Gastrocnemius medialis (tissue), 4 donors: ENCODE results near the gene MYO6. TPM values are rescaled to one million over a fixed set of nuclear protein-coding genes. Genes with fewer than 3 reads are reported as not detected.
"Not testable (repeated sequence)": the region's sequence is repeated elsewhere in the genome, so short reads cannot be mapped to it uniquely, and the experiment has no call there.

Experiments used
- ATAC-seq, 2 donors: fragments of 150-250 bp; one replicate each; pipeline ENCODE4 v1.9.1; 2016
- DNase-seq, 2 donors: peaks; one replicate each; pipeline ENCODE4 v3.0.0-alpha.2; 2019
- H3K27ac ChIP-seq, 4 donors: fragments of 200-600 bp; sonication (generic); 1 replicate in 1 of 4; 2 replicates in 3 of 4; pipeline ENCODE4 v1.5.1; 2016 to 2018; ENCODE audit warnings: mild to moderate bottlenecking in 2 of 4, moderate library complexity in 1 of 4
- H3K27me3 ChIP-seq, 3 donors: fragments of 200-600 bp; sonication (generic) in 2 of 3; 1 replicate in 1 of 3; 2 replicates in 2 of 3; pipeline versions ENCODE4 v1.5.1 to v1.6.0; 2016 to 2019; ENCODE audit warnings: mild to moderate bottlenecking in 1 of 3, moderate library complexity in 1 of 3
- H3K36me3 ChIP-seq, 2 donors: fragments of 200-600 bp; sonication (generic) in 1 of 2; one replicate each; pipeline ENCODE4 v1.5.1; 2017 to 2018
- H3K4me1 ChIP-seq, 2 donors: fragments of 200-600 bp; sonication (generic) in 1 of 2; one replicate each; pipeline ENCODE4 v1.5.1; 2016 to 2017; ENCODE audit warnings: mild to moderate bottlenecking in 2 of 2
- H3K4me3 ChIP-seq, 4 donors: fragments of 200-600 bp; sonication (generic) in 3 of 4; 1 replicate in 1 of 4; 2 replicates in 3 of 4; pipeline ENCODE4 v1.5.1; 2016 to 2019; ENCODE audit warnings: mild to moderate bottlenecking in 2 of 4
- H3K9me3 ChIP-seq, 3 donors: fragments of 200-600 bp; sonication (generic) in 2 of 3; 1 replicate in 1 of 3; 2 replicates in 2 of 3; pipeline ENCODE4 v1.5.1; 2016 to 2019
- POLR2A ChIP-seq, 2 donors: fragments of 450-650 bp; IDR thresholded peaks; one replicate each; pipeline ENCODE4 v1.6.1; 2017; ENCODE audit warnings: antibody characterized with exemption in 2 of 2, mild to moderate bottlenecking in 2 of 2, moderate library complexity in 2 of 2
- in situ Hi-C, 4 donors: fragments of 200-750 bp; cut with MboI; loops; one replicate each; pipeline versions ENCODE4 v1.15.0 to v1.8.0; 2017; ENCODE audit warnings: low sequenced_read_pairs in 4 of 4
- intact Hi-C: fragments of 100-400 bp; cut with DNase I; formaldehyde crosslinking; loops from one replicate; pipeline ENCODE4 v1.15.1; 2023; ENCODE audit warnings: low total_unique reads
- total RNA-seq, 4 donors: library from RNA; depleted of rRNA; stranded (reverse); fragments of >200 nt; gene quantifications; one replicate each; pipeline versions ENCODE4 v1.1.0 to v1.2.3, GENCODE V29; 2016
- TF ChIP-seq, protein P1 (sequence below), 5 experiments: fragments of 450-650 bp in 3 of 5; fragments of 200-600 bp in 2 of 5; sonication (generic) in 2 of 5; IDR thresholded peaks in 4 of 5; conservative IDR thresholded peaks in 1 of 5; 1 replicate in 4 of 5; 2 replicates in 1 of 5; pipeline ENCODE4 v1.5.1; 2016 to 2019; ENCODE audit warnings: antibody characterized with exemption in 5 of 5, mild to moderate bottlenecking in 3 of 5, moderate library complexity in 3 of 5

MYO6 gene
- total RNA-seq, 4 donors from 2014 or later, result 1.6 to 7.9 (median 4.2) TPM

DNA sequence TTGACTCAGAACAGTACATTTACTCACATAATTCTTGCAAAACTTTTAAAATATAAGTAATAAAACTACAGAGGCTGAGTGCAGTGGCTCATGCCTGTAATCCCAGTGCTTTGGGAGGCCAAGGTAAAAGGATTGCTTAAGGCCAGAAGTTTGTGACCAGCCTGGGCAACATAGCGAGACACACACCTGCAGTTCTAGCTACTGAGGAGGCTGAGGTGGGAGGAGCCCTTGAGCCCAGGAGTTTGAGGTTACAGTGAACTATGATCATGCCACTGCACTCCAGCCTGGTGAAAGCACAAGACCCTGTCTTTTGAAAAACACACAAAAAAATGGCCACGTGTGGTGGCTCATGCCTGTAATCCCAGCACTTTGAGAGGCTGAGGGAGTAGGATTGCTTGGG, 21.8 kb upstream of the MYO6 start:
- ATAC-seq (no peak), DNase-seq (no peak)
- H3K27me3 ChIP-seq, result no peaks in the 10 kb centered on the region
- no peaks in the 10 kb centered on the region for H3K9me3 ChIP-seq
- no peaks in the 10 kb centered on the region for H3K36me3 ChIP-seq
- H3K4me1 ChIP-seq, result no peaks in the 10 kb centered on the region
- no peak overlapping the region for H3K27ac ChIP-seq
- H3K4me3 ChIP-seq, result no peak overlapping the region
- in situ Hi-C loops (no loop called here), intact Hi-C loops (no loop called here)
- TF ChIP-seq POLR2A (IDR thresholded peaks at IDR 0.05), result no peak
- TF ChIP-seq, protein P1, sequence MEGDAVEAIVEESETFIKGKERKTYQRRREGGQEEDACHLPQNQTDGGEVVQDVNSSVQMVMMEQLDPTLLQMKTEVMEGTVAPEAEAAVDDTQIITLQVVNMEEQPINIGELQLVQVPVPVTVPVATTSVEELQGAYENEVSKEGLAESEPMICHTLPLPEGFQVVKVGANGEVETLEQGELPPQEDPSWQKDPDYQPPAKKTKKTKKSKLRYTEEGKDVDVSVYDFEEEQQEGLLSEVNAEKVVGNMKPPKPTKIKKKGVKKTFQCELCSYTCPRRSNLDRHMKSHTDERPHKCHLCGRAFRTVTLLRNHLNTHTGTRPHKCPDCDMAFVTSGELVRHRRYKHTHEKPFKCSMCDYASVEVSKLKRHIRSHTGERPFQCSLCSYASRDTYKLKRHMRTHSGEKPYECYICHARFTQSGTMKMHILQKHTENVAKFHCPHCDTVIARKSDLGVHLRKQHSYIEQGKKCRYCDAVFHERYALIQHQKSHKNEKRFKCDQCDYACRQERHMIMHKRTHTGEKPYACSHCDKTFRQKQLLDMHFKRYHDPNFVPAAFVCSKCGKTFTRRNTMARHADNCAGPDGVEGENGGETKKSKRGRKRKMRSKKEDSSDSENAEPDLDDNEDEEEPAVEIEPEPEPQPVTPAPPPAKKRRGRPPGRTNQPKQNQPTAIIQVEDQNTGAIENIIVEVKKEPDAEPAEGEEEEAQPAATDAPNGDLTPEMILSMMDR (IDR thresholded peaks at IDR 0.05 in 4 of 5, conservative IDR thresholded peaks at IDR 0.05 in 1 of 5), result no peak

DNA sequence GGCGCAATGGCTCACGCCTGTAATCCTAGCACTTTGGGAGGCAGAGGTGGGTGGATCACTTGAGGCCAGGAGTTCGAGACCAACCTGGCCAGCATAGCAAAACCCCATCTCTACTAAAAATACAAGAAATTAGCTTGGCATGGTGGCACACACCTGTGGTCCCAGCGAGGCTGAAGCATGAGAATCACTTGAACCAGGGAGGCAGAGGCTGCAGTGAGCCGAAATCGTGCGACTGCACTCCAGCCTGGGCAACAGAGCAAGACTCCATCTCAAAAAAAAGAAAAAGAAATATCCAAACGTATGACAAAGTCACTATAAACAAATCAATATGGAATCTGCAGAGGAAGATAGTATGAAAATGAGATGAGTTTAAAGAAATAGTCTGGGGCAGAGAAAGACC, 18.0 kb upstream of the MYO6 start:
- intact Hi-C loops, in situ Hi-C loops, ATAC-seq: not testable (repeated sequence)

DNA sequence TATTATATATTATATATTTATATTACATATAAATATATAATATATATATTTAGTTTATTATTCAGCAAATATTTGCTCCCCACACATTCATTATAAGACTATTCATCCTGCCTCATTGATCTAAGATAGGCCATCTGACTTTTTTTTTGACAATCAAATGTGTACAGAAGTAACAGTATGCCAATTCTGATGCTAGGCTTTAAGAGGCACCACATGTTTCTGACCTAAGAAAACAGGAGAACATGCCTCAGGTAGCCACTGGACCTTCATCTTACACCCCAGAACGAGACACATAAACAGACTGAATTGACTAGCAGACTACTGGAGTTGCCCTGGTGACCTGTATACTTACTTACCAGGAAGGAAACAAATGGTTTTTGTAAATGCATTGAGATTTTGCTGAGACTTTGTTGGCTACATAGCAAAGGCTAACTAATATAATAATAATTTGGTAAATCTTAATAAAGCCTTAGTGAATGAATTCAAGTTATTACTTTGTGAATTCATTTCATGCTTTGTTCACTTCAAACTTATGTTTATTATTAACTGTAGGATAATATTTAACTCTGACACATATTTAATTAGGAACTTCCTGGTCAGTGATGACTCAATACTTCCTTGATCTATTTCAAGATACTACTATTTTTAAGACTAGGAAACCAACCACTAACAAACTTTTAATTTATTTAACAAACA, 13.4 kb upstream of the MYO6 start:
- ATAC-seq (no peak), DNase-seq (no peak)
- TF ChIP-seq POLR2A (IDR thresholded peaks at IDR 0.05), result no peak
- TF ChIP-seq, protein P1 (IDR thresholded peaks at IDR 0.05 in 4 of 5, conservative IDR thresholded peaks at IDR 0.05 in 1 of 5), result no peak
- intact Hi-C loops (no loop called here), in situ Hi-C loops (no loop called here)
- peak overlapping the region in 1 of 4 donors; percentile 41 for H3K27ac ChIP-seq
- no peaks in the 10 kb centered on the region for H3K9me3 ChIP-seq
- peaks cover 0 to 4% of the 10 kb centered on the region in 2 donors for H3K4me1 ChIP-seq
- H3K36me3 ChIP-seq, result no peaks in the 10 kb centered on the region
- H3K4me3 ChIP-seq, result no peak overlapping the region
- H3K27me3 ChIP-seq, result no peaks in the 10 kb centered on the region

More for the DNA sequence above, 18.0 kb upstream of the MYO6 start:
- not testable (repeated sequence) for H3K9me3 ChIP-seq, DNase-seq, H3K27ac ChIP-seq, H3K4me3 ChIP-seq, H3K4me1 ChIP-seq, H3K36me3 ChIP-seq, H3K27me3 ChIP-seq

DNA sequence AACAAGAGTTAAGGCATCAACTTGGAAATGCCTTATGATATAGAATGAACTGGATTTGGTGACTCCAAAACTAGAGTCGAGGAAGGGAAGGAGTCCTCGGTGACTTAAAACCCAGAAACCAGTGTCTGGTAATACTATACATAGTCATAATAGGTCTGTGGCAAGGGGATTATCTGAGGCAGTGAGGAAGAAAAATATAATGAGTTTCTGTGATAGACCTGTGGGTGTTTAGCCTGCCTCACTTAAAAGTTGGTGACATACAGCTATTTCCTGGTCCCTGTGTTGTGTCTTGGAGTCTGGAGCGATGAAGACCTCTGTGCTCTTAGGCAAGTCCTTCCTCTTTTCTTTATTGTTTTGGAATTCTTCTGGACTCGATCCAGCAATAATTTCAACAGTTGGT, 5.1 kb upstream of the MYO6 start:
- H3K4me3 ChIP-seq, result no peak overlapping the region
- H3K27ac ChIP-seq, result no peak overlapping the region
- H3K4me1 ChIP-seq, result no peaks in the 10 kb centered on the region
- ATAC-seq (no peak), DNase-seq (no peak)
- H3K9me3 ChIP-seq, result no peaks in the 10 kb centered on the region
- TF ChIP-seq POLR2A (IDR thresholded peaks at IDR 0.05), result no peak
- TF ChIP-seq, protein P1 (IDR thresholded peaks at IDR 0.05 in 4 of 5, conservative IDR thresholded peaks at IDR 0.05 in 1 of 5), result no peak
- intact Hi-C loops (no loop called here), in situ Hi-C loops (no loop called here)
- H3K36me3 ChIP-seq, result no peaks in the 10 kb centered on the region
- no peaks in the 10 kb centered on the region for H3K27me3 ChIP-seq

DNA sequence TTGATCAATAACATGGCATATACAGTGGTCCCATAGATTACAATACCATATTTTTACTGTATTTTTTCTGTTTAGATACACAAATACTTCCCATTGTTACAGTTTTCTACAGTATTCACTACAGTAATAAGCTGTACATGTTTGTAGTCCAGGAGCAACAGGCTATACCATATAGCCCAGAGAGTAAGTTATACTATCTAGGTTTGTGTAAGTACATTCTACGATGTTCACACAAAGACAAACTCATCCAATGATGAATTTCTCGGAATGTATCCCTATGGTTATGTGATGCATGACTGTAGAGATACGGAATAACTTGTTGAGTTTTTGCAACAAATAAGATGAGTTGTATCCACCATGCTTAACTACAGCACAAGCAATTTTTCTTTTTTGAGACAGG, 3.6 kb upstream of the MYO6 start:
- no peaks in the 10 kb centered on the region for H3K27me3 ChIP-seq
- TF ChIP-seq POLR2A (IDR thresholded peaks at IDR 0.05), result no peak
- TF ChIP-seq, protein P1 (IDR thresholded peaks at IDR 0.05 in 4 of 5, conservative IDR thresholded peaks at IDR 0.05 in 1 of 5), result no peak
- no peak for ATAC-seq
- H3K27ac ChIP-seq, result no peak overlapping the region
- in situ Hi-C loops, result no loop called here
- H3K4me3 ChIP-seq, result no peak overlapping the region
- H3K36me3 ChIP-seq, result no peaks in the 10 kb centered on the region
- H3K4me1 ChIP-seq, result peaks cover 2 to 6% of the 10 kb centered on the region in 2 donors
- intact Hi-C loops, result no loop called here
- DNase-seq, result no peak
- H3K9me3 ChIP-seq, result no peaks in the 10 kb centered on the region
